Muscle of leg (tissue), 11 donors: ENCODE measurements around the gene PLSCR1. TPM values are rescaled to one million over a fixed set of nuclear protein-coding genes. Genes with fewer than 3 reads are reported as not detected.

Experiments
- DNase-seq: peaks from one replicate; pipeline ENCODE4 v3.0.0; 2013
- H3K27ac ChIP-seq: one replicate; pipeline ENCODE4 v1.5.1; 2013; ENCODE audit warnings: mild to moderate bottlenecking, low read length, control low read depth
- H3K27me3 ChIP-seq: one replicate; pipeline ENCODE4 v1.6.1; 2013; ENCODE audit warnings: low read length; ENCODE audit not compliant: control insufficient read depth, insufficient read depth
- H3K36me3 ChIP-seq: one replicate; pipeline ENCODE4 v1.6.1; 2013; ENCODE audit warnings: low read length; ENCODE audit not compliant: control insufficient read depth, insufficient read depth
- H3K4me1 ChIP-seq: one replicate; pipeline ENCODE4 v1.6.1; 2013; ENCODE audit warnings: low read length; ENCODE audit not compliant: control insufficient read depth, insufficient read depth
- H3K4me3 ChIP-seq: one replicate; pipeline ENCODE4 v1.5.1; 2013; ENCODE audit warnings: low read length, control low read depth
- H3K9me3 ChIP-seq: replicated peaks from 2 replicates; pipeline ENCODE4 v1.6.1; 2013; ENCODE audit warnings: low read depth, low read length; ENCODE audit not compliant: control insufficient read depth
- WGBS: methylation state at CpG from one replicate; pipeline ENCODE4 v1.1.5; 2013; ENCODE audit warnings: missing lambda C conversion rate; ENCODE audit not compliant: insufficient coverage; 5-methylcytosine and 5-hydroxymethylcytosine counted together
- polyA plus RNA-seq, 8 donors: library from polyadenylated mRNA; unstranded; fragments of 120-200 nt; gene quantifications; one replicate each; pipeline versions ENCODE4 v1.2.1 to v1.2.3, GENCODE V29; 2013; ENCODE audit warnings: inconsistent platforms in 1 of 8, low replicate concordance in 1 of 8; ENCODE audit not compliant: insufficient read length in 8 of 8, insufficient read depth in 1 of 8
- total RNA-seq: library from RNA; stranded (reverse); fragments of 120-200 nt; gene quantifications from one replicate; pipeline ENCODE4 v1.2.4, GENCODE V29; 2013

Gene PLSCR1
- total and polyA plus RNA-seq, 9 donors: 16.0 to 22.8 (median 18.5) TPM

- Histone ChIP-seq H3K27me3 (no peaks in the 10 kb centered on the region), H3K4me1 (no peaks in the 10 kb centered on the region), H3K9me3 (no peaks in the 10 kb centered on the region), H3K27ac (no peak overlapping the region), H3K36me3 (no peaks in the 10 kb centered on the region), H3K4me3 (no peak overlapping the region)
- peak; percentile 71 for DNase-seq
- no CpG with 5 or more reads among the region's 2 CpGs for WGBS
Measured at GRCh38 chr3:146575636-146576035, 31.2 kb upstream of the PLSCR1 start.

- no CpG with 5 or more reads among the region's 1 CpG for WGBS
- no peaks in the 10 kb centered on the region for H3K4me1 ChIP-seq
- no peak overlapping the region for H3K4me3 ChIP-seq
- DNase-seq: no peak
- H3K27me3 ChIP-seq: no peaks in the 10 kb centered on the region
- H3K36me3 ChIP-seq: no peaks in the 10 kb centered on the region
- no peaks in the 10 kb centered on the region for H3K9me3 ChIP-seq
- H3K27ac ChIP-seq: no peak overlapping the region
Measured at GRCh38 chr3:146574173-146574572, 29.8 kb upstream of the PLSCR1 start.

- WGBS: no CpG with 5 or more reads among the region's 3 CpGs
- no peaks in the 10 kb centered on the region for H3K4me1 ChIP-seq
- no peak overlapping the region for H3K4me3 ChIP-seq
- no peaks in the 10 kb centered on the region for H3K9me3 ChIP-seq
- no peak overlapping the region for H3K27ac ChIP-seq
- H3K27me3 ChIP-seq: no peaks in the 10 kb centered on the region
- no peak for DNase-seq
- H3K36me3 ChIP-seq: no peaks in the 10 kb centered on the region
Measured at GRCh38 chr3:146569314-146569713, 24.9 kb upstream of the PLSCR1 start.

GRCh38 chr3:146566138-146566537, 21.7 kb upstream of the PLSCR1 start:
- Histone ChIP-seq H3K4me1 (no peaks in the 10 kb centered on the region), H3K27me3 (no peaks in the 10 kb centered on the region), H3K27ac (no peak overlapping the region), H3K4me3 (no peak overlapping the region), H3K9me3 (no peaks in the 10 kb centered on the region), H3K36me3 (no peaks in the 10 kb centered on the region)
- DNase-seq: no peak

GRCh38 chr3:146561879-146562278, 17.5 kb upstream of the PLSCR1 start:
- no peak for DNase-seq
- H3K4me3 ChIP-seq: no peak overlapping the region
- H3K4me1 ChIP-seq: no peaks in the 10 kb centered on the region
- no peaks in the 10 kb centered on the region for H3K9me3 ChIP-seq
- no peaks in the 10 kb centered on the region for H3K36me3 ChIP-seq
- H3K27me3 ChIP-seq: no peaks in the 10 kb centered on the region
- H3K27ac ChIP-seq: no peak overlapping the region
- WGBS: 91% methylated on average over 1 of the region's 1 CpG

- Histone ChIP-seq H3K4me3 (no peak overlapping the region), H3K4me1 (no peaks in the 10 kb centered on the region), H3K36me3 (no peaks in the 10 kb centered on the region), H3K27me3 (no peaks in the 10 kb centered on the region), H3K9me3 (no peaks in the 10 kb centered on the region), H3K27ac (no peak overlapping the region)
- DNase-seq: no peak
- no CpG with 5 or more reads among the region's 1 CpG for WGBS
Measured at GRCh38 chr3:146561463-146561862, 17.1 kb upstream of the PLSCR1 start.

GRCh38 chr3:146560678-146561077, 16.3 kb upstream of the PLSCR1 start:
- no CpG with 5 or more reads among the region's 2 CpGs for WGBS
- Histone ChIP-seq H3K4me3 (no peak overlapping the region), H3K27me3 (no peaks in the 10 kb centered on the region), H3K36me3 (no peaks in the 10 kb centered on the region), H3K9me3 (no peaks in the 10 kb centered on the region), H3K27ac (no peak overlapping the region), H3K4me1 (no peaks in the 10 kb centered on the region)
- no peak for DNase-seq

GRCh38 chr3:146559388-146559787, 15.0 kb upstream of the PLSCR1 start:
- Histone ChIP-seq H3K4me1 (no peaks in the 10 kb centered on the region), H3K27ac (no peak overlapping the region), H3K27me3 (no peaks in the 10 kb centered on the region), H3K4me3 (no peak overlapping the region), H3K36me3 (no peaks in the 10 kb centered on the region), H3K9me3 (no peaks in the 10 kb centered on the region)
- 100% methylated on average over 1 of the region's 3 CpGs for WGBS
- no peak for DNase-seq

GRCh38 chr3:146558781-146559180, 14.4 kb upstream of the PLSCR1 start:
- no peaks in the 10 kb centered on the region for H3K36me3 ChIP-seq
- no peaks in the 10 kb centered on the region for H3K27me3 ChIP-seq
- no peak overlapping the region for H3K27ac ChIP-seq
- no CpG with 5 or more reads among the region's 2 CpGs for WGBS
- no peaks in the 10 kb centered on the region for H3K4me1 ChIP-seq
- H3K4me3 ChIP-seq: no peak overlapping the region
- H3K9me3 ChIP-seq: no peaks in the 10 kb centered on the region
- no peak for DNase-seq

GRCh38 chr3:146557745-146558144, 13.3 kb upstream of the PLSCR1 start:
- Histone ChIP-seq H3K4me1 (no peaks in the 10 kb centered on the region), H3K4me3 (no peak overlapping the region), H3K36me3 (no peaks in the 10 kb centered on the region), H3K9me3 (no peaks in the 10 kb centered on the region), H3K27ac (no peak overlapping the region), H3K27me3 (no peaks in the 10 kb centered on the region)
- DNase-seq: no peak
- WGBS: no CpG with 5 or more reads among the region's 4 CpGs

- 100% methylated on average over 1 of the region's 3 CpGs for WGBS
Measured at GRCh38 chr3:146555311-146555710, 10.9 kb upstream of the PLSCR1 start.

More at GRCh38 chr3:146555311-146555710, 10.9 kb upstream of the PLSCR1 start:
- Histone ChIP-seq H3K27ac (no peak overlapping the region), H3K4me3 (no peak overlapping the region), H3K27me3 (no peaks in the 10 kb centered on the region), H3K9me3 (no peaks in the 10 kb centered on the region), H3K4me1 (no peaks in the 10 kb centered on the region), H3K36me3 (no peaks in the 10 kb centered on the region)
- DNase-seq: no peak
